Measurements from ENCODE around the gene BMPR2. TPM values are rescaled to one million over a fixed set of nuclear protein-coding genes. Genes with fewer than 3 reads are reported as not detected.

Gene BMPR2
- total and polyA plus RNA-seq, 2 experiments from 2014 or later, result 12.5 to 42.2 TPM

- no peaks in the 10 kb centered on the region for H3K9me2 ChIP-seq (replicated peaks; ENCODE audit: insufficient read depth)
- no peaks in the 10 kb centered on the region for H3K27me3 ChIP-seq
- no peaks in the 10 kb centered on the region for H4K20me1 ChIP-seq (ENCODE audit: insufficient read depth, poor library complexity, severe bottlenecking)
- no peaks in the 10 kb centered on the region for H3K9me3 ChIP-seq (ENCODE audit: low read depth)
- no peak overlapping the region for H3K4me3 ChIP-seq
- WGBS (ENCODE audit: low lambda C conversion rate, missing lambda C conversion rate), result 94% methylated on average over 2 of the region's 2 CpGs
- no peak overlapping the region for H2AFZ ChIP-seq
- H3K27ac ChIP-seq, result no peak overlapping the region
- H3K4me1 ChIP-seq (ENCODE audit: insufficient read depth), result peaks cover 2% of the 10 kb centered on the region
- no peak for DNase-seq (ENCODE audit: low spot score)
- no peaks in the 10 kb centered on the region for H3K36me3 ChIP-seq (replicated peaks; ENCODE audit: insufficient read depth, low read depth)
- TF ChIP-seq CTCF (IDR thresholded peaks at IDR 0.05; ENCODE audit: poor library complexity) (no peak), EZH2phosphoT487 (IDR thresholded peaks at IDR 0.05; ENCODE audit: low read depth, severe bottlenecking, unreplicated experiment) (no peak), EZH2 (IDR thresholded peaks at IDR 0.05; ENCODE audit: borderline replicate concordance) (no peak)
- H3K4me2 ChIP-seq, result no peak overlapping the region
- no peaks in the 10 kb centered on the region for H3K79me2 ChIP-seq
Observed at GRCh38 chr2:202608142-202608852, 232.2 kb downstream of the BMPR2 start.

- Histone ChIP-seq H3K36me3 (replicated peaks; ENCODE audit: insufficient read depth, low read depth) (no peaks in the 10 kb centered on the region), H4K20me1 (ENCODE audit: insufficient read depth, poor library complexity, severe bottlenecking) (no peaks in the 10 kb centered on the region), H3K9me2 (replicated peaks; ENCODE audit: insufficient read depth) (no peaks in the 10 kb centered on the region), H3K4me3 (no peak overlapping the region), H3K4me1 (ENCODE audit: insufficient read depth) (peaks cover 2% of the 10 kb centered on the region), H3K27ac (peak overlapping the region; percentile 6), H3K9me3 (ENCODE audit: low read depth) (no peaks in the 10 kb centered on the region), H3K79me2 (no peaks in the 10 kb centered on the region), H3K27me3 (no peaks in the 10 kb centered on the region), H2AFZ (no peak overlapping the region), H3K4me2 (no peak overlapping the region)
- 68% methylated on average over 3 of the region's 3 CpGs for WGBS (ENCODE audit: low lambda C conversion rate, missing lambda C conversion rate)
- TF ChIP-seq CTCF (IDR thresholded peaks at IDR 0.05; ENCODE audit: poor library complexity), result no peak
- no peak for TF ChIP-seq EZH2 (IDR thresholded peaks at IDR 0.05; ENCODE audit: borderline replicate concordance)
- TF ChIP-seq EZH2phosphoT487 (IDR thresholded peaks at IDR 0.05; ENCODE audit: low read depth, severe bottlenecking, unreplicated experiment), result no peak
- DNase-seq (ENCODE audit: low spot score), result no peak
Observed at GRCh38 chr2:202609381-202610145, 233.4 kb downstream of the BMPR2 start.

GRCh38 chr2:202610380-202610779, 234.3 kb downstream of the BMPR2 start:
- no peaks in the 10 kb centered on the region for H4K20me1 ChIP-seq (ENCODE audit: insufficient read depth, poor library complexity, severe bottlenecking)
- no peaks in the 10 kb centered on the region for H3K9me2 ChIP-seq (replicated peaks; ENCODE audit: insufficient read depth)
- no peak overlapping the region for H3K4me3 ChIP-seq
- DNase-seq (ENCODE audit: low spot score), result no peak
- H3K79me2 ChIP-seq, result no peaks in the 10 kb centered on the region
- H3K9me3 ChIP-seq (ENCODE audit: low read depth), result no peaks in the 10 kb centered on the region
- H3K27ac ChIP-seq, result no peak overlapping the region
- peaks cover 2% of the 10 kb centered on the region for H3K4me1 ChIP-seq (ENCODE audit: insufficient read depth)
- no peaks in the 10 kb centered on the region for H3K36me3 ChIP-seq (replicated peaks; ENCODE audit: insufficient read depth, low read depth)
- H2AFZ ChIP-seq, result no peak overlapping the region
- TF ChIP-seq EZH2phosphoT487 (IDR thresholded peaks at IDR 0.05; ENCODE audit: low read depth, severe bottlenecking, unreplicated experiment) (no peak), EZH2 (IDR thresholded peaks at IDR 0.05; ENCODE audit: borderline replicate concordance) (no peak)
- 85% methylated on average over 5 of the region's 5 CpGs for WGBS (ENCODE audit: low lambda C conversion rate, missing lambda C conversion rate)
- no peaks in the 10 kb centered on the region for H3K27me3 ChIP-seq
- no peak overlapping the region for H3K4me2 ChIP-seq

GRCh38 chr2:202612145-202612544, 236.0 kb downstream of the BMPR2 start:
- Histone ChIP-seq H3K4me1 (ENCODE audit: insufficient read depth) (peaks cover 2% of the 10 kb centered on the region), H3K9me2 (replicated peaks; ENCODE audit: insufficient read depth) (no peaks in the 10 kb centered on the region), H4K20me1 (ENCODE audit: insufficient read depth, poor library complexity, severe bottlenecking) (no peaks in the 10 kb centered on the region), H3K27ac (no peak overlapping the region), H3K9me3 (ENCODE audit: low read depth) (no peaks in the 10 kb centered on the region), H3K79me2 (no peaks in the 10 kb centered on the region), H3K4me3 (no peak overlapping the region), H3K36me3 (replicated peaks; ENCODE audit: insufficient read depth, low read depth) (no peaks in the 10 kb centered on the region), H3K4me2 (no peak overlapping the region), H2AFZ (no peak overlapping the region), H3K27me3 (no peaks in the 10 kb centered on the region)
- 97% methylated on average over 1 of the region's 1 CpG for WGBS (ENCODE audit: low lambda C conversion rate, missing lambda C conversion rate)
- TF ChIP-seq EZH2phosphoT487 (IDR thresholded peaks at IDR 0.05; ENCODE audit: low read depth, severe bottlenecking, unreplicated experiment), result no peak
- no peak for TF ChIP-seq CTCF (IDR thresholded peaks at IDR 0.05; ENCODE audit: poor library complexity)
- DNase-seq (ENCODE audit: low spot score), result no peak

All from hepatocyte (in vitro differentiated cells).